IPS DF 4.7 (cell line): ENCODE measurements around the gene CEP112.

Source experiments
- DNase-seq: peaks from one replicate; pipeline ENCODE4 v3.0.0-alpha.2; 2013; ENCODE audit warnings: low spot score; ENCODE audit errors: extremely low read depth

CEP112 gene

DNA sequence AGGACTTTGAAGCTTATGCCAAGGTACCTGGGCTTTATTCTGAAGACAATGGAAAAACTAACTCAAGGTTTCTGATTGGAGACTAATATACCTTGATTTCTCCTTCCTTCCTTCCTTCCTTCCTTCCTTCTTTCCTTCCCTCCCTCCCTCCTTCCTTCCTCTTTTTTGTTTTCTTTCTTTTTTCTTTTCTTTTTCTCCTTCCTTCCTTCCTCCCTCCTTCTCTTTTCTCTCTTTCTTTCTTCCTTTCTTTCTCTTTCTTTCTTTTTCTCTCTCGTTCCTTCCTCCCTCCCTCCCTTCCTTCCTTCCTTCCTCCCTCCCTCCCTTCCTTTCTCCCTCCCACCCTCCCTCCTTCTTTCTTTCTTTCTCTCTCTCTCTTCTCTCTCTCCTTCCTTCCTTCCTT lies 531.9 kb downstream of the CEP112 start:
- no peak for DNase-seq

DNA sequence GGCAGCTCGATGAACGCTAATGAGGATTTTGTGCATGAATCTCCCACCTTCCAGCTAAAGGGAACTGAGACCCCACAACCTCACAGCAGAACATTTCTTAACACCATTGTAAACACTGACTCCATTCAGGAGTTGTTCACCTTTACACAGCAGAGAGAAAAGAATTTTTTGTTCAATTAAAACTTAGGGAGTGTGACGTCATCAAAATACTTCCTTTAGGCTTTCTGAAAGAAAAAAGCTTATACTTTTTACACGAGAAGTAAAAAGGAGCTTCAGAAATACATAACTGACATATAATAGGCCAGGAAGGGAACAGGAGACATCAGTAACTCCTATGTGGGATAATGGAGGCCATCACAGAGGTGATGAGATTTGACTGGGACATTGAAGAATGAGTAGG lies 532.4 kb downstream of the CEP112 start:
- no peak for DNase-seq

DNA sequence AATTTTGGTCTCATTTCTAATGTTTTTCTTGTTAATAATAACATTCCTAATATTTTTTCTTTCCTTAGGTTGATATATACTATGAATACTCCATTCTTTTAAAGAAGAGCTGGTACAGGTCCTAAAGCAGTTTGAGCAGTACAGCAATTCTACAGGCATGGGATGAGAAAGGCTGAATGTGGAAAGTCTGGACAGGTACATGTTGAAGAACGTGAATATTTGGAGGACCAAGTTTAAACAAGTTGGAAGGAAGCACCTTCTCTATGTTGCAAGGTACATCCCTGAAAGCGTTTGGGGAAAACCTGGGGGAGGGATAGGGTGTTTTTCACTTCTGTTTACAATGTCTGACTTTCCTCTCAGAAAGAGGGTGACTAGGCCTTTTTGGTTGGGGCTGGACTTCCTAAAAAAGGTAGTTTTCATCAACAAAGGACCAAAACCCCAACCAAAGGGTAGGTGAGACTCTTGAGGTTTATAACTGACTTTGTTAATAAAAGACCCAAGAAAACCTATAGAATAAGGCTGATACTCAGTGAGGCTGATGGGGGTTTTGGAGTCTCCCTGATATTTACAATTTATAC lies 534.6 kb downstream of the CEP112 start:
- DNase-seq, result no peak

DNA sequence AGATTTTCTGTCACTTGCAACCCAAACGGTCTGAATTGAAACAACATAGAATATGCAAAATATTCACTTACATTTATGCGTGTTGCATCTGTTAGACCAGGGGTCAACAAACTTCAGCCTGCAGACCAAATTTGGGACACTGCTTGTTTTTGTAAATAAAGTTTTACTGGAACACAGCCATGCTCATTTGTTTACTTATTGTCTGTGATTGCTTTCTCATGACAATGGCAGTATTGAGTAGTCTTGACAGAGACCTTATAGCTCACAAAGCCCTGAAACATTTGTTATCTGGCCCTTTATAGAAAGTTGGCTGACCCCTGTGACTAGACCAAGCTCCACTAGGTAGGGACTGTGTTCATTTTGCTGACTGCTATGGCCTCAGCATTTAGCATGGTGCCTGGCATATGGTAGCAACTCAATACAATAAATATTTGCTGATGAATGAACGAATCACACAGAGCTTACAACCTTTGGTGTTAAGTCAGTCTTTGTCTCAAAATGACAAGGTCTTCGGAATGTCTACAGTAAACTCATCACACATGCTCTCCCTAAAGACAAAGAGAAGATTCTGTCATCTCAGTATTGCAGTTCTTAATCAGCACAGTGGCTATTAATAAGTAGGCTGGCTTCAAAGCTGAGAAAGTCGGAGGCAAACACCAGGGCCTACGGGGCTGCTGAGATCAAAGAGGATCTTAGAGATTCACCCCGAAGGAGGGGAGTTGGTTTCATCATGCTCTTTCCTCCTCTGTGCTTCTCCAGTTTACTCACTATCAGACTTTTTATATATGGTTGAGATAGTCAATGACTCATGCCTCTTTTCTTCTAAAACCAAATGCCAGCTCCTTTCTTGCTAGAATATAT lies 535.3 kb downstream of the CEP112 start:
- no peak for DNase-seq

DNA sequence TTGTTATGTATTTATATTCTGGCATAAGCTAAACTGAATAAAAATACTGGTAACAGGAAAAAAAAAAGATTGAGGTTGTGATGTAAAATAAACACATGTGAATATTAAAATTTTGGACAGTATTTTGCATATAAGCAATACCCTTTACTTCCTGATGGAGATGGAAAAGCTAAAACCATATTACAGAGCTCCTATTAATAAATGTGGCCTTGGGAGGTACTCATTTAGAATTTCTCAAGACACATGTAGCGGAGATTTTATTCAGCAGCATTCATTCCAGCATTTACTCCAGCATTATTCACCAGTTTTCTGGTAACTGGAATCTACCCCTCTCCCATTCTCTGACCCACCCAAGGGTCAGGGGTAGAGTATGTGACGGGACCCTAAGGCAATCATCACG lies 536.2 kb downstream of the CEP112 start:
- no peak for DNase-seq

DNA sequence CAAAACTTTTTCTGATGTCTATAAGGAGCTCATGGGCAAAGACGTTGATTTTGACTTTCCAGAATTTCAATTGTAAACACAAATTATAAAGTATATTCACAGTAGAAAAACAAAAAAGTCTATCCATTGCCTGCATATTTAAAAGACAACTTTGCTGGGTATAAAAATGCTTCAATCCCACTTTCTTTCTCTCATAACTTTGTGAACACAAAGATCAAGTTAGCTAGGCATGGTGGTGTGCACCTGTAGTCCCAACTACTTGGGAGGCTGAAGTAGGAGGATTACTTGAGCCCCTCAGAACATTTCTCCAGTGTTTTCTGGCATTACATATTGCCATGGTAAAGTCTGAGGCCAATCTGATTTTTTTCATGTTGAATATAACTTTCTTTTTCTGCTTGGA lies 547.4 kb downstream of the CEP112 start:
- DNase-seq, result no peak

DNA sequence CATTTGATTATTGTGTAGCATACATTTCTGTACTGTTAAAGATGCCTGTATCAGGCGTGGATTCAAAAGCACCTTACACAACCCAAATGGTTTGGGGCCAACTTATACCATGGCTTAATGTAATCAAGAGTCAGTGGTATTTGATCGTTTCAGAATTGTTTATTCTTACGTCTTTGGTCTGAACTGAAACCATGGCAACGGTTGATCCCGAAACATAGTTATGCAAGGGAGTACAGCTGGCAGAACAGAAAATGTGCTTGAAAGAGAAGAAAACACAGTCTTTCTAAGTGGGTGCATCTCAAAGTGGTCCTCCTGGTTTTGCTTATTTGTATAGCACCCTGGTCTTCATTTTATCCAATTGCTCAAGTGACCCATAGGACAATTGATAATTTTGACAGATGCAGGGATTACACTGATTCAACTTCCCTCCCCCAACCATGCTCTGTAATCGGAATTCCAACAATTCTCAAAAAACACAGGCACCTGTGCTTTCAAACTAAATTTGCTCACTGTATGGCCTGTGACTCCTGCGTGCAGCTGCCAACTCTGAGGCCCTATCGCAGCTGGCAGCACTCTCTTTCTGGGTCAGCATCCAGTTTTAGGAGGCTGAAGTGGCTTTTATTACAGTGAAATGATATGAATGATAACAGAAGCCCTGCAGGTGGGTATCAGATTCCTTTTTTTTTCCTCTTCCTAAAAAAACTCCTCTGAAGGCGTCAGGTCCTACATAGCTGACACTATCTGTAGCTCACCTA lies 553.5 kb downstream of the CEP112 start:
- no peak for DNase-seq

DNA sequence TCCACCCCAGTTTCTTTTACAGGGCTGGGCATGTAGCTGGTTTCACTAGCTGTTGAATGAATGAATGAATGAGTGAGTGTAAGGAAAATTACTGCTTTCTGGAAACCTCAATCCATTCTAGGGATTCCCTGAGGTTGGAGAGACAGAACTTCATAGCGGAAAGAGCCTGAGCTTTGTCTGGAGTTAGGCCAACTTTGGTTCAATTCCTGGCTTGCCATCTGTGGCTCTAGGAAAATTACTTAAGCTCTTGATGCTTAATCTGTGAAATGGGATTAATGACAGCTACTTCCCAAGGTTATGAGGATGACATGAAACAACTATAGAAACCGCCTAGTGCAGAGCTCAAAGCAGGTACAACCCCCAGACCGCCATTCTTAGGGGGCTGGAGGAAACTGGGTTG lies 554.1 kb downstream of the CEP112 start:
- DNase-seq, result no peak

DNA sequence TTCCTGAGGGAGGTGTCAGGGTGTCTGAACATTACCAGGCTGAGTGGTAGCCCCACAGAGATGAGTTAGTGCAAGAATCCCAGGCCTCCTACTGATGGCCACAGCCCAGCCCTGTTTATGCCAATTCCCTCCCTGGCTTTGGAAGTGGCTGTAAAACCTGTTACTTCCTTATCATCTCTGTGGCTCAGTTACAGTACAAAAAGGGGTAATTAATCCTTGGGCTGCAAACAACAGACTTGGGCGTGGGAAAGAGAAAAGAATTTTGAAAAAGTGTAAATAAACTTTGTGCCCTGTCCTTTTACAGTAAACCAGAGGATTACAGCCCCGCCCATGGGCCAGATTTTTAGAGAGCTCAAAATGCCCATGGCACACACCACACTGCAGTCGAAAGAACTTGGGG lies 557.4 kb downstream of the CEP112 start:
- no peak for DNase-seq

DNA sequence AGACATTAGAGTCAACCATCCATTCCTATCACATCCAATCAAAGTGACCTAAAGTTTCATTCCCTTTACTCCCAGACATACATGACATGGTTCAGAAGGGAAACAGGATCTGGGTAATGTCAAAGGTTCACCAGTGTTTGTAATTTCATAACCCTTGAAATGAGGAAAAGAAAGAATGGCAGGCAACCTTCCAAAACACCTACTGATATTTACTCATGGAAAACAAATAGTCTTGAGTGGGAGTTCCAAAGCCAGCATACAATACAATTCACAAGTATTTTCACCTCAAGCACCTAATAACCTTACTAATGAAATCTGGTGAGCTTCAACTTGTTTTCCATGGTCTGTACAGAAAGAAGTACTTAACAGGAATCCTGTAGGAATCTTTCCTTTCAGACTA lies 557.9 kb downstream of the CEP112 start:
- DNase-seq, result no peak

DNA sequence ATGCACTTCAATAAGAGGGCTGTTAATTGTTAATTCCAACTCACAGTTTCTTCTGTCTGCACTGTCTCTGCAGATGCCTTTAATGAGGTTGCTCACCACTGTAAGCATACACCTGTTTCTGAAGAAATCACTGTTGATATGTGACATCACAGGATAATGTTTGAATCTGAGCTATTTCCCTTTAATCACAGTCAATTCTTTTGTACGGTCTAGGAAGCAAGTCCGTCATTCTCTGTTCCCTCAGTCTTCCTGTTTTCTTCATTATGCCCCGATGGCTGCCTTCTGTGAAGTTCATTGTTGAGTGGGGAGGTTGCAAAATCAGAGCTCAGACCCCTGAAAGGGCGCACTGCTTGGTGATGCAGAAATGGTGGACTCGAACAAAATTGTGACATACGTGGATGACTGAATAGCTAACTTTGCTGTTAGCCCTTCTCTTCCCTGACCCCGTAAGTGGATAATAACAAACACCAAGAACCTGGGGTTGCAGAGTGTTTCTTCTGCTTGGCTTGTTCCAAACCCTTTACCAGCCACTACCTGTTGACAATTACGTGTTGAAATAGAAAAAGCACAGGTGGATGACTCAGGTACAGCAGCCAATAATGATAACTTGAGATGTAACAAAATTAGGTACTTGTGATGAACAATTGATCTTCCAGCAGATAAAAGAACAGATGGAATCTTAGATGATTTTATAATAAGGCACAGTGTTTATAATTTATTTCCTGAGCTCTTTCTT lies 558.6 kb downstream of the CEP112 start:
- no peak for DNase-seq

DNA sequence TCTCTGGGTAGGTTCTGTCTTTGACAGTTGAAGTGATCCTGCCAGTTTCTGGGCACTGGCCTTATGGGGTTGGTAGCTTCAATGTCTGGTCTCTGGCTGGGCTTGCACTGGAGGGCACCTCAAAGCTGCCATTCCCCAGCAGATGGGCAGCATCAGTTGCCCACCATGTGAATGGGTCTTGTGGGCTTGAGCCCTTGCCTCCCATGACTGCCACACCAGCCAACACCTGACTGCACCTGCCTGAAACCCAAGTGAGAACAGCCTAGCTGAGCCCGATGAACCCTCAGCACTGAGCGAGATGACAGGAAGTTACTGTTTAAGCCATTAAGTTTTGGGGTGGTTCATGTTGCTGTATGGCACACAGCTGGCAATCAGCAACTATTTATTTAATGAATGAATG lies 561.4 kb downstream of the CEP112 start:
- no peak for DNase-seq

DNA sequence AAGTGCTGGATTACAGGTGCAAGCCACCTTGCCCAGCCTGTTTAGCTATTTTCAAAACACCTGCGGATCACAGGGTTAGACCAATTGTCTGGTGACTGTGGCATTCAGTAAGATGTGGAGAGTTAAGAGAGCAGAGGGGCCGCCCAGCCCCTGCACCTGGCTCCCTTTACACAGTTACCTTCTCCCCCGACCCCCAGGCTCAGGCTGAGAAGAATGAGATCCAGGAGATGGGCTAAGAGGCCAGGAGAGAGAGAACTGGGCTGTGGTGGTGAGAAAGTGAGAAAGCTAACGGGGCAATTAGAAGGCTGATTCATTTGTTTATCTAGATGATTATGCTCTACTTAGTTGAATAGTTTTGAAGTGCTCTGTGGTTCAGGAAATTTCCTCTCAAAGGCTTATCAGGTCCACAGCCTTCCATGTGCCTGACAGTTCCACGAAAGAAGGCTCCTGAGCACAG lies 562.7 kb downstream of the CEP112 start:
- no peak for DNase-seq

DNA sequence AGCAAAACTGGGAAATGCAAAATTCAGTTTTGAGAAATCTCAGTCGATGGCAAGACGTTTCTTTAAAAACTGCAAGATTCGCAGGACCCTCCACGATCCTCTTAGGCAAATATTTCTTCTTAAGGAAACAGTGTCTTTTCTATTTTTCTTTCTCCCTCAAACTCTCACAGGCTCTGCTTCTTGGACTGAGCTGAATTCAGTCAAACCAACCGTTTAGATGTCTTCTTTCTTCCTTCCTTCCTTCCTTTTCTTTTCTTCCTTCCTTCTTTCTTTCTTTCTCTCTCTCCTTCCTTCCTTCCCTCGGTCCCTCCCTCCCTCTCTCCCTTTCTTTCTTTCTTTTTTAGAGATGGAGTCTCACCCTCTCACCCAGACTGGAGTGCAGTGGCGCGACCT lies 563.3 kb downstream of the CEP112 start:
- DNase-seq, result no peak

DNA sequence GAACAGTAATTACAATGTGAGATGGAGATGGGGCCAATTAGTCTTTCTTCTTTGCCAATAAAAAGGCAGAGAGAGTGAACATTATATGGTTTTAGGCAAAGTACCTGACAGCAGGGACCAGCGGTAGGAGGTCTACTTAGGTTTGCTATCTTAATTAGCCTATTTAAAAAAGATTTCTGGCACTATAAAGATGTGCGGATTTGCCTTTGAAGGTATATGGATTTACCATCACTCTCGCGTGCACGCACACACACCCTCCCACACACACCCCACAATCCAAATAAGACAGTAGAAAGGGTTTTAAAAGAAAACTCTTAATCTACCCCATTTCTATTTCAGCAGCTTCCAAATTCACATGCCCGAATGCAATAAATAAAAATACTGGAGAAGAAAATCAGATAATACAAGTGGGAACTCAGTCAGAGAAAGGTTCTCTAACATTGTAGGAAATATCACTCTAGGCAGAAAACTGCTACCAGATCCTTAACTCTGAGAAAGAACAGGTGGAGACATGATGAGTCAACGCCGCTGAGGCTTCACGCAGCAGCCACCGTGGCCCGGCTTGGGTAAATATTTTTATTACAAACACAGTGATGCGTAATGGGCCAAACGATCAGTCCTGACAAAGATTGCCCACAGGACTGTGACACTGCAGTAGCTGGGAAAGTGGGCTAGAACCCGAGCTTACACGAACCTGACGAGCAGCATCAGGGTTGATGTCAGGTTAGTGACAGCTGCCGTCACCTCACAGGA lies 563.9 kb downstream of the CEP112 start:
- DNase-seq, result no peak

DNA sequence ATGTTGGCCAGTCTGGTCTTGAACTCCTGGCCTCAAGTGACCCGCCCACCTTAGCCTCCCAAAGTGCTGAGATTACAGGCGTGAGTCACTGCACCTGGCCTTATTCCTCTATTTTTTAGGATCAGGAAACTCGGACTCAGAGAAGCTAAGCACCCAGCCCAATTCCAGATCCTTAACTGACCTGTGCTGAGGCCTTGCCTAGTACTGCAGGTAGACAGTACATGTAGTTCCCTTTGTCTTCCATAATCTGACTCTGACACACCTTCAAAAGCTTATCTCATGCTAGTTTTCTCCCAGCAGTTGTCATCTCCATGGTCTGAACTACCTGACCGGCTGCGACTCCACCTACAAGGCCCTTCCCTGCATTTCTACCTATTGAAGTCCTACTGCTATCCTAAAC lies 564.8 kb downstream of the CEP112 start:
- no peak for DNase-seq

DNA sequence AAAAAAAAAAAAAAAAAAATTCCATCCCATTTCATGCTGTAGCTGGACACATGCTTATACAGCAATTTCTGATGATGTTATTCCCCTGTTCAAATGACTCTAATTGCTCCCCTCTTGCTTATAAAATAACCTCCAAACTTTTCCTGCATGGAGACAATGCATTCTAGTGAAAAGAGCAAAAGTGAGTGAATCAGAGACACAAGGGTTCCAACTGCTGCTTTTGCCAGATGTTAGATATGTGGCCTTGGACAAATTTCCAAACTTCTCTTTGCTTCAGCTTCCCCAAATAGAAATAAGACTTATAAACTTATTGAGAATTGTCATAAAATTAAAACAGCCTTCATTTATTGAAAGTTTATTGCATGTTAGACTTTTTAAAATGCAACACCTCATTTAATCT lies 565.5 kb downstream of the CEP112 start:
- DNase-seq, result no peak

DNA sequence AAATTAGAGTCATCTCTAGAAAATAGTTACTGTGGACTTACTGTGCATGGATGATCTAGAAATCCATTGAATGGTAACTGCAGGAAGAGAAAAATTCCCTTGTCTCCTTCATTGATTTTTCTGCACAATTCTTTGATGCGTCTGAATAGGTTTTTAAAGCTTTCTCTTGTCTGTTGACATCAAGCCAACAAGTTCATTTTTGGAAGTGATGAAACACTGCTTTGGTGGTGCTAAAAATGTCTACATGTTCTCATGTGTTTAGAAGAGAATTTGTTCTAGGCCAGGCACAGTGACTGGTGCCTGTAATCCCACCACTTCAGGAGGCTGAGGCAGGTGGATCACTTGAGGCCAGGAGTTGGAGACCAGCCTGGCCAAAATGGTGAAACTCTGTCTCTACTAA lies 573.4 kb downstream of the CEP112 start:
- DNase-seq, result no peak

DNA sequence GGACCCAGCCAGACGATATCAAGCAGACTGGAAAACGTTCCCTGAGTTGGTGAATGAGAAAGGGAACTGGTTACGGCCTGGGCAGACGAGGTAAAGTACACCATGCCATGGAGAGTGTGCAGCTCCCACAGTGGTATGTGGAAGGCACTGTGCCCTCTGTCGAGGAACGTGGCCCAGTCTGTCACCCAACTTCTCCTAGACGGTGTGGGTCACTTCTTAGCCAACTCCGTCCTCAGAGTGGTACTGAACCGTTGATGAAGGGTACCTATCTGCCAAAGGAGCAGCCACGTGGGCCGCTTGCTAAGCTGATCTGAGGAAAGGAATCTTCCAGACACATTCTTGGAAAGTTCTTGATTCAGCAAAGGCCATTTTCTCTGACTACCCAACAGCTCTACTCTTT lies 574.4 kb downstream of the CEP112 start:
- no peak for DNase-seq

DNA sequence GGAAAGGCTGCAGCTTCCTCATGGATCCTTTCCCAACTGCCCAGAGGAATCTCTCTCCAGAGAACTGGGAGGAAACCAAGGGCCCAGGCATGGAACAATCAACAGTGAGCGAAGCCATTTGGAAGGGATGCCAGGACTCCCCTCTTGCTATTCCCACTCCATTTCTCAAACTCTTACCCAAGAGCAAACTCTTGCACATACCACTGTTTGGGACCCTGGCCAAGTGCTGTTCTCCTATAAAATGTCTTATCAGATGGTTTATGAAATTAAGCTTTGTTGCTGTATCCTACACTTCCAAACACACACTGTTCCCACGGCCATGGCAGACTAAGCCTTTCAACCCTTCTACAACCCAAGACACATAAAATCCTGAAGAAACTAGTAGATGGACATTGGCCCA lies 582.2 kb downstream of the CEP112 start:
- no peak for DNase-seq

DNA sequence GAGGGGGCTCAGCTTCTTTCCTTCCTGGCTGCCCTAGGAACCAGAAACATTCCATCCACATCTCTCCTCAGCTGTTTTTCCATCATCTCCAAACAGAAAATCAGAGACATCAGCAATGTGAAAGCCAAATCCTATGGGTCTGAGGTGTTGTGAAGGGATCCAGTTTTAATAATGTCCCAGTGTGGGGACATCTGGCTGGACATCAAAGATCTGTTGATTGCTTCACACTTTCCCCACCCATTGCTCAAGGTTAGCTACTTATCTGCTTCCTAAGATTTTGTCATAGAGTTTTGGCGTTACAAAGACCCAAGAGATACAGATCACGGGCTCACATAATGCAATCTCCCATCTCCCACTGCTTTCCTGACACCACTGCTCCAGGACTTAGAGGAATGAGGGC lies 582.6 kb downstream of the CEP112 start:
- DNase-seq, result no peak
